ENCODE data around the gene ATAD3B.

GRCh38 chr1:1425426-1425752 lies 46.2 kb upstream of the ATAD3B start:
- TF ChIP-seq RAD21 (conservative IDR thresholded peaks at IDR 0.05 in 1 of 2, IDR thresholded peaks at IDR 0.05 in 1 of 2): no peak
- no peak for TF ChIP-seq CTCF (IDR thresholded peaks at IDR 0.05)
- TF ChIP-seq RFX5 (IDR thresholded peaks at IDR 0.05): no peak
- TF ChIP-seq EP300 (IDR thresholded peaks at IDR 0.05): no peak
- no peak for TF ChIP-seq REST (IDR thresholded peaks at IDR 0.05)
- TF ChIP-seq SREBF2 (IDR thresholded peaks at IDR 0.05): no peak
- no peak for TF ChIP-seq MAX (IDR thresholded peaks at IDR 0.05)
- TF ChIP-seq CHD4 (IDR thresholded peaks at IDR 0.05; ENCODE audit: borderline replicate concordance): no peak
- no peak for TF ChIP-seq CHD2 (IDR thresholded peaks at IDR 0.05; ENCODE audit: low read length, partially characterized antibody)
